ENCODE results near the gene TTC9B. TPM values are rescaled to one million over a fixed set of nuclear protein-coding genes. Genes with fewer than 3 reads are reported as not detected.

The TTC9B gene
- total RNA-seq, 1 experiment from 2014 or later = not detected

- peak; percentile 55; the same call in 1 of the 2 replicates for TF ChIP-seq FOXP4 (CRISPR knock-in tag; IDR thresholded peaks at IDR 0.05)
- peak; percentile 37; the same call in 1 of the 2 replicates for TF ChIP-seq MAX (CRISPR knock-in tag; IDR thresholded peaks at IDR 0.05)
- no peak for TF ChIP-seq TP53 (CRISPR knock-in tag; IDR thresholded peaks at IDR 0.05)
- TF ChIP-seq HMGA2 (CRISPR knock-in tag; IDR thresholded peaks at IDR 0.05) = no peak
- peak; percentile 66; the same call in 1 of the 2 replicates for TF ChIP-seq FOXP1 (CRISPR knock-in tag; IDR thresholded peaks at IDR 0.05; ENCODE audit: borderline replicate concordance)
- TF ChIP-seq ZNF425 (CRISPR knock-in tag; conservative IDR thresholded peaks at IDR 0.05) = no peak
- peak; percentile 49 for TF ChIP-seq SP1 (CRISPR knock-in tag; conservative IDR thresholded peaks at IDR 0.05)
These were observed 27.0 kb downstream of the TTC9B start, which contains the start of gene MAP3K10 (continued) for GRCh38 chr19:40190891-40191835.

GRCh38 chr19:40184273-40184672, 33.9 kb downstream of the TTC9B start:
- no peak overlapping the region for H3K27ac Mint-ChIP-seq
- H3K36me3 Mint-ChIP-seq = no peaks in the 10 kb centered on the region
- H3K4me3 Mint-ChIP-seq = no peak overlapping the region
- H3K9me3 Mint-ChIP-seq = peaks cover 3% of the 10 kb centered on the region
- POLR2A ChIA-PET = no interaction called here
- 0 out of 2 replicates have a peak, but pooled peaks cover 3% of the 10 kb centered on the region for H3K4me1 Mint-ChIP-seq
- peaks cover 6% of the 10 kb centered on the region; the same call in 1 of the 2 replicates for H3K27me3 Mint-ChIP-seq (ENCODE audit: low read depth)
- CTCF ChIA-PET = interaction anchor here (1.2 kb wide), 1 partner anchor 19 kb away, joined by 3 read pairs; no protein-coding TSS in a partner anchor
- TF ChIP-seq TP53 (CRISPR knock-in tag; IDR thresholded peaks at IDR 0.05) (no peak), ZNF671 (CRISPR knock-in tag; IDR thresholded peaks at IDR 0.05) (no peak), ERG (CRISPR knock-in tag; IDR thresholded peaks at IDR 0.05) (no peak), ZNF396 (CRISPR knock-in tag; IDR thresholded peaks at IDR 0.05; ENCODE audit: borderline replicate concordance) (no peak), SMAD4 (CRISPR knock-in tag; IDR thresholded peaks at IDR 0.05) (no peak), ZNF219 (CRISPR knock-in tag; IDR thresholded peaks at IDR 0.05; ENCODE audit: borderline replicate concordance) (no peak), ETV6 (CRISPR knock-in tag; IDR thresholded peaks at IDR 0.05) (no peak), CDX4 (CRISPR knock-in tag; IDR thresholded peaks at IDR 0.05; ENCODE audit: borderline replicate concordance) (no peak), ZBTB21 (CRISPR knock-in tag; IDR thresholded peaks at IDR 0.05; ENCODE audit: borderline replicate concordance) (no peak), FOXK1 (CRISPR knock-in tag; IDR thresholded peaks at IDR 0.05) (no peak), ZNF121 (CRISPR knock-in tag; IDR thresholded peaks at IDR 0.05) (no peak), ZMAT4 (CRISPR knock-in tag; IDR thresholded peaks at IDR 0.05) (no peak), FOXP1 (CRISPR knock-in tag; IDR thresholded peaks at IDR 0.05; ENCODE audit: borderline replicate concordance) (no peak)
- DNase-seq (ENCODE audit: low spot score) (no peak), ATAC-seq (no peak)
